Stimulated activated CD8-positive, alpha-beta memory T cell treated with anti-CD3 and anti-CD28 coated beads, Interleukin-12 subunit alpha, Interleukin-12 subunit beta, amount 100 ng/mL, for 4 hours (primary cell): Measurements from ENCODE around the gene TNRC6B.
A peak's percentile ranks its signal among the peaks of the same experiment; 100 is the strongest.
"Not testable (repeated sequence)": the region's sequence is repeated elsewhere in the genome, so short reads cannot be mapped to it uniquely, and the experiment has no call there.

ENCODE experiments used
- DNase-seq: peaks from one replicate; pipeline ENCODE4 v3.0.0-alpha.2; 2020; ENCODE audit warnings: low read depth

Gene TNRC6B, protein sequence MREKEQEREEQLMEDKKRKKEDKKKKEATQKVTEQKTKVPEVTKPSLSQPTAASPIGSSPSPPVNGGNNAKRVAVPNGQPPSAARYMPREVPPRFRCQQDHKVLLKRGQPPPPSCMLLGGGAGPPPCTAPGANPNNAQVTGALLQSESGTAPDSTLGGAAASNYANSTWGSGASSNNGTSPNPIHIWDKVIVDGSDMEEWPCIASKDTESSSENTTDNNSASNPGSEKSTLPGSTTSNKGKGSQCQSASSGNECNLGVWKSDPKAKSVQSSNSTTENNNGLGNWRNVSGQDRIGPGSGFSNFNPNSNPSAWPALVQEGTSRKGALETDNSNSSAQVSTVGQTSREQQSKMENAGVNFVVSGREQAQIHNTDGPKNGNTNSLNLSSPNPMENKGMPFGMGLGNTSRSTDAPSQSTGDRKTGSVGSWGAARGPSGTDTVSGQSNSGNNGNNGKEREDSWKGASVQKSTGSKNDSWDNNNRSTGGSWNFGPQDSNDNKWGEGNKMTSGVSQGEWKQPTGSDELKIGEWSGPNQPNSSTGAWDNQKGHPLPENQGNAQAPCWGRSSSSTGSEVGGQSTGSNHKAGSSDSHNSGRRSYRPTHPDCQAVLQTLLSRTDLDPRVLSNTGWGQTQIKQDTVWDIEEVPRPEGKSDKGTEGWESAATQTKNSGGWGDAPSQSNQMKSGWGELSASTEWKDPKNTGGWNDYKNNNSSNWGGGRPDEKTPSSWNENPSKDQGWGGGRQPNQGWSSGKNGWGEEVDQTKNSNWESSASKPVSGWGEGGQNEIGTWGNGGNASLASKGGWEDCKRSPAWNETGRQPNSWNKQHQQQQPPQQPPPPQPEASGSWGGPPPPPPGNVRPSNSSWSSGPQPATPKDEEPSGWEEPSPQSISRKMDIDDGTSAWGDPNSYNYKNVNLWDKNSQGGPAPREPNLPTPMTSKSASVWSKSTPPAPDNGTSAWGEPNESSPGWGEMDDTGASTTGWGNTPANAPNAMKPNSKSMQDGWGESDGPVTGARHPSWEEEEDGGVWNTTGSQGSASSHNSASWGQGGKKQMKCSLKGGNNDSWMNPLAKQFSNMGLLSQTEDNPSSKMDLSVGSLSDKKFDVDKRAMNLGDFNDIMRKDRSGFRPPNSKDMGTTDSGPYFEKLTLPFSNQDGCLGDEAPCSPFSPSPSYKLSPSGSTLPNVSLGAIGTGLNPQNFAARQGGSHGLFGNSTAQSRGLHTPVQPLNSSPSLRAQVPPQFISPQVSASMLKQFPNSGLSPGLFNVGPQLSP (N-terminal part only)

GRCh38 chr22:40177738-40178416, at the start of gene TNRC6B:
TNRC6B (plus strand) TSS chr22:40177925; CDS start chr22:40178136, 211 bp downstream.
- DNase-seq: peak; percentile 32

DNA sequence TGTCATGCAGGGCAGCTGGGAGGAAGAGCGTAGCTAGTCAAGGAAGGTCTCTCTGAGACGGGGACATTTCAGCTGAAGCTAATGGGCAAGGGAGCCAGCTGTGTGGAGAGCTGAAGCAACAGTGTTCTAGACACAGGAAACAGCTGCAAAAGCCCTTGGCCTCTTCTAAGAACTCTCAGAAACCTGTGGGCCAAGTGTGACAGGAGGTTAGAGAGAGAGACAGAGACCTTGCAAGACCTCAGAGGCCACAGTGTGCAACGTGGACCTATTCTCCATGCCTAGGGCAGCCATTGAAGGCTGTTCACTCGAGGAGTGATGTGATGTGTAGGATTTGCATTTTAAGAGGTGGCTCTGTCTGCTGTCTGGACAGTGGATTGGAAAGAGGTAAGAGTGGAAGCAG, 48.7 kb upstream of the TNRC6B start:
- no peak for DNase-seq

GRCh38 chr22:40137132-40137531, 40.6 kb upstream of the TNRC6B start:
- no peak for DNase-seq

- no peak for DNase-seq
Measured at GRCh38 chr22:40138866-40139265, 38.9 kb upstream of the TNRC6B start.

- no peak for DNase-seq
Measured at GRCh38 chr22:40147388-40148176, 30.1 kb upstream of the TNRC6B start.

DNA sequence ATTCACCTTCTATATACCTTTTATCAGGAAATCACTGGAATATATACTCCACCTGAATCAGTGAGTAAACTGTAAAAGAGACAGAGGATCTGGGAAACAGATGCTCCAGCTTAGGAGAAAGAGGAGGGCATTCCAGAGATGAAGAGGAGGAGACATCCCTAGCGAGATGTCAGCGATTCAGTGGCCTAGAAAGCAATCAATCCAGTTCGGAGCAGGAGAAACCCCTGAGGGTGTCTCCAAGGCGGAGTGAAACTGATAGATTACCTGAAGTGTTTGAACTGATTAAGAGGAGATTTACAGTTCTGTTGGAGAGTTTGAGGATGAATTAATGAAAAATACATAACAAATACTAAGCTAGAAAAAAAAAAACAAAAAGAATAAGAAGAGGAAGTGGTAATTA, 24.5 kb upstream of the TNRC6B start:
- DNase-seq: no peak

- DNase-seq: no peak
Measured at GRCh38 chr22:40153705-40154104, 24.0 kb upstream of the TNRC6B start.

DNA sequence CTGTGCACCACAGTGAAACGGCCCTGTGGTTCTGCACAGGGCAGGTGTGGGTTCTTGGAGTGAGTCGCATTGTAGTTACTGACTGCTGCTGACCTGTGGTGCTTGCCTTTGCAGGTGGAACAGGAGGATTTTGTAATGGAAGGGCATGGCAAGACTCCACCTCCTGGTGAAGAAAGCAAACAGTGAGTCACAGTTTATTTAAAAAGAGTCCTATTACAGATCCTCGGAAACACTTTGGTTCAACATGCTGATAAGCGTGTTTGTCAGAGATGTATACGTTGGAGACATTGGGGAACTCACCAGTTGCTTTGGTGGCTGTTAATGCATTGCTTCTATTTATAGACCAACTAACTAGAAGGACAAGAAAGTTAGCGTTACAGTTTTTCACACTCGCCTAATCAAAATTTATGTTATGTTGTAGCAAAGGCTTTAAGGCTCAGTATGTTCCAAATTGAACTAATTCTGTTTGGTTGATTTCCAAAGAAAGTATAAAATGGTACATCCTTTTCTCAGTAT, 21.7 kb upstream of the TNRC6B start:
- no peak for DNase-seq

DNA sequence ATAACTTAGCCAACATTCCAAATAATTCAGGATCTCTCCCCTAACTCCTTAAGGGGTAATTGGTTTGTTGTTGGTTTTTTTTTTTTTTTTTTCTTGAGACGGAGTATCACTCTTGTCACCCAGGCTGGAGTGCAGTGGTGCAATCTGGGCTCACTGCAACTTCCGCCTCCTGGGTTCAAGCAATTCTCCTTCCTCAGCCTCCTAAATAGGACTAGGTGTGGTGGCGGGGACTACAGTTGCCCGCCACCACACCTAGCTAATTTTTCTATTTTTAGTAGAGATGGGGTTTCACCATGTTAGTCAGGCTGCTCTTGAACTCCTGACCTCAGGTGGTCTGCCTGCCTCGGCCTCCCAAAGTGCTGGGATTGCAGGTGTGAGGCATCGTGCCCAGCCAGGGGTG, 21.0 kb upstream of the TNRC6B start:
- DNase-seq: not testable (repeated sequence)

GRCh38 chr22:40157330-40157945, 20.3 kb upstream of the TNRC6B start:
- DNase-seq: no peak

DNA sequence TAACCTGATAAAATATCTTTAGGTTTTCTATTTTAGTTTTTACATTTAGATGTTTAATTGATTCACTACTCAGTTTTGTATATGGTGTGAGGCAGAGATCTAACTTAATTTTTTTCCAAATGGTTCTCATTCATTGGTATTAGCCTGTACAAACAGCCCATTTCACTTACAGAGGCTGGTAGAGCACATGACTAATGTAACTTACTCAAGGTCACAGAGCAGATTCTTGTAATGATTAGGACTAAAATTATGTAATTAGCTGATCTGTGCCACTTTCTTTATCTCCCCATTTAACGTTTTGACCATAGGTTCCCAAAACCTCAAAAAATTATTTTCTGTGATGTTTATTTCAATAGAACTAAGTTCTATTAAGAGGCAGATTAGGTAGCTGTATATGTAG, 16.5 kb upstream of the TNRC6B start:
- no peak for DNase-seq

- not testable (repeated sequence) for DNase-seq
Measured at GRCh38 chr22:40165537-40165936, 12.2 kb upstream of the TNRC6B start.

- no peak for DNase-seq
Measured at GRCh38 chr22:40175611-40176244, 2.0 kb upstream of the TNRC6B start.

DNA sequence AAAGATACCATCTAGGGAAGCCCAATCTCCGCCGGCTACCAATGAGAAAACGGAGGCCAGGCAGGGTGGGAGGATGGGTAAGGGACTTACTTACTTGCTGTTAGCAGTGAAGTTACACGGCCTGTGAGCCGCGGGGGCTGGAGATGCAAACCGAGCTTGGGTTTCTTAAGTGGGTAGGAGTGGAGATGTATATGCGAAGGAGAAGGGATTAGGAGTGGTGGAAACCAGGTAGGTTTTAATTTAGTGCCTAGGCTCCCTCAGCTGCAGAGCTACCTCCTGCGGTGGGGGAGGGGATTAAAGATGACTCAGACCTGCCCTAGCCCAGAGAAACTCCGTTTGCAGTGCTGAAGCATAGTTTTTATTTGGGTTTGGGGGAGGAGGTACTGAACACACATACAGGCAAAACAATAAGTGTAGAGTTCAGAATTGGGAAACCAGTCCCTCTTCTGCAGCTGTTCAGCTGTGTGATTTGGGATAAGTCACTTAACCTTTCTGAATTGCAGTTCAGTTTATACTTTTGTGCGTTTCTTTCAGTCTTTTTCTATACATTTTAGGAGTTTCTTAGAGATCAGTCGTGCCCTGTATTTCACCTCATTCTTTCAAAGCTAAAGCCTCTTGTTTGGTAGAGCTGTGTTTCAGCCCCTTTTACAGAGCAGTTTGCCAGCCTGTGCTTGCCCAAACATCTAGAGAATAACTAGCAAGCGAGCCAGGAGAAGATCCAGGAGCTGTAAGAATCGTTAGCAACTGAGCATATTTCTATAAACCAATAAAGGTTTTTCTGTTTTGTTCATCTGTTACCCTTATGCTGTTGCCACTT, 596 bp upstream of the TNRC6B start:
- DNase-seq: peak; percentile 43

GRCh38 chr22:40178417-40179409, 988 bp downstream of the TNRC6B start:
- DNase-seq: no peak

DNA sequence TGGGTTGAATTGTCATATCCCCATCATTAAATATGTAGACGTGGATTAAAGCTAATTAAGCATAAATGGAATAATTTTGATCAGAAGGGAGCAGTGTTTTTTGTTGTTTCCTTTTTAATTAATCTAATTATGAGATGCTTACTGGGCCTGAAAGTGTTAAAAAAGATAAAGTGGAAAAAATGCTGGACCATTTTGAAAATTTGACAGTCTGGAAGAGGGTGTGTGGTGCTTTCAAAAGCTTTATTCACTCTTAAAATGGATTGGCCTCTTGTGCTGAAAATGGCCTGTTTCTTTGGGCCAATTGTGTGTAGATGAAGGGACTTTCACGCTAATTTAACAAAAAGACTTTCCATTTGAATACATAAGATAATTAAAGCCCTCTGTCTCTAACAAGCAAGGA, 1.8 kb downstream of the TNRC6B start:
- no peak for DNase-seq

DNA sequence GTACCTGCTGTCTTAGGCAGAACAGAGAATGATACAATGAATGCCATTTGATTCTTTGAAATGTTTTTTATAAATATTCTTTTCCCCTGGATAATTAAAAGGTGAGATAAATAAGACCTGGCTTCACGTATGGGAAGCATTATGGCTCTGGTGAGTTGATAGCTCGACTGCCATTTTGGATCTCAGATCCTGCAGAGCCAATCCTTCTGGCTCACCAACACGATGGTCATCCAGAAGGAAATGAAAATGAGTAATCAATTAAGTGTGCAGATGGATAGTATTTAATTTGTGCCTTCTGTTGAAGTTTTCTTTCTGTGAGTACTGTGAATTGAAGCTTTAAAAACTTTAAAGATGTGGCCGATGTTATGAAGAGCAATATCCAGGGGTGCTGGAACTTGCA, 2.7 kb downstream of the TNRC6B start:
- no peak for DNase-seq

DNA sequence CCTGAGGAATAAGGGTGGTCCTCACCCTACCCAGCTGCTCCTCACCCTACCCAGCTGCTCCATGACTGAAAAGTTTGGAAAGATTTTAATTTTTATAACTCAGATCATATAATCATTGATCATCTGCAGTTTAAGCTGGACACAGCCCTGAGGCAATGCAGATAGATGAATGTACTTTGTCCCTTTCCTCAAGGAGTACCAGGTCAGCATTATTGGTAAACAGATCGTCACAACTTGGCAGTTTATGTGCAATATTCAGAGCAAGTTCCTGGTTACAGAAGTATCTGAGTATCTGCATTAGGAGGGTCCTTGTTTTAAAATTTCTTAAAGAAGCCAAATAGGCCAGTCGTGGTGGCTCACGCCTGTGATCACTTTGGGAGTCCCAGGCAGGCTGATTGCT, 3.6 kb downstream of the TNRC6B start:
- no peak for DNase-seq
